Hepatocyte (in vitro differentiated cells): ENCODE measurements around the gene CRELD2. TPM values are rescaled to one million over a fixed set of nuclear protein-coding genes. Genes with fewer than 3 reads are reported as not detected.

Experiments
- DNase-seq: peaks from one replicate; pipeline ENCODE4 v3.0.0-alpha.2; 2016; ENCODE audit warnings: low spot score
- H2AFZ ChIP-seq: fragments of 200-600 bp; sonication (generic); 2 replicates; pipeline ENCODE4 v1.6.0; 2016; ENCODE audit warnings: antibody characterized with exemption, mild to moderate bottlenecking
- H3K27ac ChIP-seq: fragments of 200-600 bp; sonication (generic); 2 replicates; pipeline ENCODE4 v1.5.1; 2016; ENCODE audit warnings: mild to moderate bottlenecking
- H3K27me3 ChIP-seq: fragments of 200-600 bp; sonication (generic); 2 replicates; pipeline ENCODE4 v1.6.1; 2016
- H3K36me3 ChIP-seq: fragments of 200-600 bp; sonication (generic); replicated peaks from 2 replicates; pipeline ENCODE4 v1.5.1; 2016; ENCODE audit warnings: low read depth; ENCODE audit not compliant: insufficient read depth
- H3K4me1 ChIP-seq: fragments of 200-600 bp; sonication (generic); 2 replicates; pipeline ENCODE4 v1.5.1; 2016; ENCODE audit warnings: mild to moderate bottlenecking, moderate library complexity; ENCODE audit not compliant: insufficient read depth
- H3K4me2 ChIP-seq: fragments of 200-600 bp; sonication (generic); 2 replicates; pipeline ENCODE4 v1.6.0; 2016
- H3K4me3 ChIP-seq: fragments of 200-600 bp; sonication (generic); 2 replicates; pipeline ENCODE4 v1.5.1; 2016; ENCODE audit warnings: mild to moderate bottlenecking
- H3K79me2 ChIP-seq: fragments of 200-600 bp; sonication (generic); 2 replicates; pipeline ENCODE4 v1.6.0; 2017; ENCODE audit warnings: mild to moderate bottlenecking
- H3K9me2 ChIP-seq: fragments of 200-600 bp; sonication (generic); replicated peaks from 2 replicates; pipeline ENCODE4 v1.6.0; 2017; ENCODE audit warnings: mild to moderate bottlenecking; ENCODE audit not compliant: insufficient read depth
- H3K9me3 ChIP-seq: fragments of 200-600 bp; sonication (generic); 2 replicates; pipeline ENCODE4 v1.5.1; 2016; ENCODE audit warnings: low read depth, mild to moderate bottlenecking
- H4K20me1 ChIP-seq: fragments of 200-600 bp; sonication (generic); 2 replicates; pipeline ENCODE4 v1.6.0; 2016; ENCODE audit warnings: mild to moderate bottlenecking; ENCODE audit not compliant: insufficient read depth, poor library complexity, severe bottlenecking
- CTCF ChIP-seq: fragments of 200-600 bp; sonication (generic); IDR thresholded peaks from 2 replicates; pipeline ENCODE4 v1.5.1; 2016; ENCODE audit warnings: antibody characterized with exemption, mild to moderate bottlenecking; ENCODE audit not compliant: poor library complexity
- EZH2 ChIP-seq: fragments of 200-600 bp; sonication (generic); IDR thresholded peaks from 2 replicates; pipeline ENCODE4 v1.6.1; 2016; ENCODE audit warnings: antibody characterized with exemption, mild to moderate bottlenecking, borderline replicate concordance
- EZH2phosphoT487 ChIP-seq: fragments of 200-600 bp; sonication (generic); IDR thresholded peaks from one replicate; pipeline ENCODE4 v1.6.1; 2018; ENCODE audit warnings: antibody characterized with exemption, mild to moderate bottlenecking, low read depth, moderate library complexity; ENCODE audit not compliant: unreplicated experiment, severe bottlenecking
- WGBS: methylation state at CpG from one replicate; pipeline ENCODE4 v1.1.6; 2016; ENCODE audit warnings: low lambda C conversion rate; ENCODE audit errors: missing lambda C conversion rate; 5-methylcytosine and 5-hydroxymethylcytosine counted together
- polyA plus RNA-seq: library from polyadenylated mRNA; unstranded; fragments of >200 nt; fragmentation: Nextera tagmentation; extraction: Ambion mirVana; gene quantifications from 2 replicates; pipeline ENCODE4 v1.2.1, GENCODE V29; 2016
- total RNA-seq: library from RNA; depleted of rRNA; stranded (reverse); fragments of >200 nt; gene quantifications from 2 replicates; pipeline ENCODE4 v1.2.3, GENCODE V29; 2014

The CRELD2 gene
- total and polyA plus RNA-seq, 2 experiments from 2014 or later: 79.7 to 129 TPM

- Histone ChIP-seq H3K9me3 (no peaks in the 10 kb centered on the region), H3K27ac (peak overlapping the region; percentile 100), H3K79me2 (no peaks in the 10 kb centered on the region), H3K9me2 (no peaks in the 10 kb centered on the region), H3K4me1 (peaks cover 66% of the 10 kb centered on the region), H4K20me1 (no peaks in the 10 kb centered on the region), H3K36me3 (no peaks in the 10 kb centered on the region), H3K4me2 (no peak overlapping the region), H3K4me3 (no peak overlapping the region), H3K27me3 (no peaks in the 10 kb centered on the region), H2AFZ (no peak overlapping the region)
- DNase-seq: no peak
- 82% methylated on average over 10 of the region's 11 CpGs for WGBS
- TF ChIP-seq CTCF (no peak), EZH2phosphoT487 (no peak)
Observed at GRCh38 chr22:49949914-49950292, 31.5 kb downstream of the CRELD2 start.

- 76% methylated on average over 13 of the region's 18 CpGs for WGBS
- Histone ChIP-seq H3K79me2 (no peaks in the 10 kb centered on the region), H3K9me3 (no peaks in the 10 kb centered on the region), H4K20me1 (no peaks in the 10 kb centered on the region), H3K4me1 (peaks cover 72% of the 10 kb centered on the region), H3K27ac (peak overlapping the region; percentile 100), H3K9me2 (no peaks in the 10 kb centered on the region), H3K27me3 (no peaks in the 10 kb centered on the region), H3K4me3 (no peak overlapping the region), H2AFZ (no peak overlapping the region), H3K4me2 (peak overlapping the region; percentile 56), H3K36me3 (no peaks in the 10 kb centered on the region)
- DNase-seq: no peak
- TF ChIP-seq EZH2phosphoT487 (no peak), CTCF (no peak), EZH2 (no peak)
Observed at GRCh38 chr22:49950396-49950994, 32.1 kb downstream of the CRELD2 start.

- H2AFZ ChIP-seq: no peak overlapping the region
- no peak overlapping the region for H3K4me3 ChIP-seq
- H3K79me2 ChIP-seq: no peaks in the 10 kb centered on the region
- no peaks in the 10 kb centered on the region for H3K9me2 ChIP-seq
- H3K4me2 ChIP-seq: peak overlapping the region; percentile 59
- peak overlapping the region; percentile 100 for H3K27ac ChIP-seq
- 73% methylated on average over 17 of the region's 28 CpGs for WGBS
- no peaks in the 10 kb centered on the region for H3K27me3 ChIP-seq
- peaks cover 77% of the 10 kb centered on the region for H3K4me1 ChIP-seq
- H3K36me3 ChIP-seq: no peaks in the 10 kb centered on the region
- DNase-seq: peak; percentile 88
- no peaks in the 10 kb centered on the region for H3K9me3 ChIP-seq
- no peaks in the 10 kb centered on the region for H4K20me1 ChIP-seq
- no peak for TF ChIP-seq EZH2
- TF ChIP-seq EZH2phosphoT487: no peak
- TF ChIP-seq CTCF: no peak
Observed at GRCh38 chr22:49951000-49951677, 32.7 kb downstream of the CRELD2 start.
